Activated CD8-positive, alpha-beta memory T cell treated with anti-CD3 and anti-CD28 coated beads, Interleukin-2, amount 50 U/mL, for 1 hour (primary cell): ENCODE results near the gene SEMA5A.

ENCODE experiments used
- DNase-seq: peaks from one replicate; pipeline ENCODE4 v3.0.0-alpha.2; 2020; ENCODE audit errors: extremely low read depth

The SEMA5A gene

DNA sequence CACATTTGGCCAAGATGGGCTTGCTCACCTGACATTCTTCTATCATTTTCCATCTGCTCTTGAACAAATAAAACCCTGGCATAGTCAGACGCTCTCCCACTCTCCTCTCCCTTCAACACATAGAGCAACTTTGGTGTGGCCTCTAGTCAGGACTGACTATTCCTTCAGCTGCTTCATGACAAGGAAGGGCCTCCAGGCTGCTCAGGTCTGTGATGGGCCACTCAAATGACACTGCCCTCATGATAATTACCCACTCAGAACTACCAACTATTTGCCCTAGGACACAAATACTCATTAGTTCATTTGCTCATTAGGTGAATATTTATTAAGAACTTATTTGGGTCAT, 376.3 kb downstream of the SEMA5A start:
- no peak for DNase-seq

DNA sequence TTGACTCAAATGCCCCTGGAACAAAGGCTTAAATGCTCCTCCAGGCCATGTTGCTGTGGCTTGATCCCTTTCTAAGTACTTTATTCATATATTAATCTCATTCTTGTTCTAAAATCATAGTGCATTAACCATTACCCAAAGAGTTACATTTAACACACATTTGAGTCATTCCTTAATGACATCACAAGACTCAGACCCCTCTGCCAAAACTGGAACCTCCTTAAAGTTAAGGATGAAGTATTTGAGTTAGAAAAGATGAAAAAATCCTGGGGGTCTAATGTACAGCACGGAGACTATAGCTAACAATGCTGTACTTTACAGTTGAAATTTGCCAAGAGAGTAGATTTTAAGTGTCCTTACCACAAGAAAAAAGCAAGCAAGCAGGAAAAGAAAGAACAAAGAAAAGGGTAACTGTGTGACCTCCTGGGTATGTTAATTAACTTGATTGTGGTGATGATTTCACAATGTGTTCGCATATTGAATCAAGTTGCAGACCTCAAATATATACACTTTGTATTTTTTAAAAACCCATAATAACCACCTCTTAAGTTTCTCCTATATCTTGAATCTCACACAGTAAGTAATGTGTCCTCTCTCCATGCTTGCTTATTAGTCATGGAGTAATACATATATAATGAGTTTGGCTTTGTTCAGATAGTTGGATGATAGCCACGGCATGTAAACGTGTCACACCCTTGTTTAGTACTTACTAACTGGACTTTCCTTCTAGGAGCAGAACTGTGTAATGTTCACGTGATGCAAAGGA, 376.9 kb downstream of the SEMA5A start:
- no peak for DNase-seq

DNA sequence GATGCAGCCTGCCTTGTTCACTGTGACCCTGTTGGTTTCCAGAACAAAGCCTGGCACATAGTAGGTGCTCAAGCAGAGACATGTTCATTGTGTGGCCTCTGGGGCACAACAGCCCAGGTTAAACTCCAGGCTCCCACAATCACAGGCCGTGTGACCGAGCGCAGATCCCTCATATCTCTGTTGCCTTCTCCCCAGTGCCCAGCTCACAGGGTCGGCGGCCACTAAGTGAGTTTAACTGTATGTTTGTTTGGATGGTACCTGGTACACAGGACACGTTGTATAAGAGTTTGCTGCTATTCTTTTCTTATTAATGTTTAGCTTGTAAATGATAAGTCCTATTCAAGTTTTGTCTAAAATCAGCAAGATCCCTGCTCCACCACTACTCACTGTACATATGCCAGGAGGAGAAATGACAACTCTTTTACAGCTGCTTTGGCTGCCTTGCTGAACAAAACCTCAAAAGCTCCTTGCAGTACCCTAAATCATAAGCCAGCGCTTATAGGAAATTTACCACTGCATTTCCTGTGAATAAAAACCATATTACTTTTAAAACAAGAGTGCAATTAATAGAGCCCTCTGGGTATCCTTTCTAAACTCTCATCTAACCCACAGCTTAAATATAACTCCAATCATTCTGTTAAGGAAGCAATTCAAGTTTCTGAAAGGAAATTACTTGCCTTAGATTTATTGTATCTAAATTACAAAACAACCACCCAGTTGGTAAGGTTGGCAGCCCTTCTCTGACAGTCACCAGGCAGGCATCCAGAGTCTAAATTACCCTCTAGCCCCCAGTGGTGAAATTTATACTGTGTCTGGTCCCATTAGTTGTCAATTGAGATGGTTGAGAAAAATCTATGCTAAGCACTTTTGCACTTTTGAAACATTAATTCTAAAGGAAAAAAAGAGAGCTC, 379.4 kb downstream of the SEMA5A start:
- DNase-seq = no peak

DNA sequence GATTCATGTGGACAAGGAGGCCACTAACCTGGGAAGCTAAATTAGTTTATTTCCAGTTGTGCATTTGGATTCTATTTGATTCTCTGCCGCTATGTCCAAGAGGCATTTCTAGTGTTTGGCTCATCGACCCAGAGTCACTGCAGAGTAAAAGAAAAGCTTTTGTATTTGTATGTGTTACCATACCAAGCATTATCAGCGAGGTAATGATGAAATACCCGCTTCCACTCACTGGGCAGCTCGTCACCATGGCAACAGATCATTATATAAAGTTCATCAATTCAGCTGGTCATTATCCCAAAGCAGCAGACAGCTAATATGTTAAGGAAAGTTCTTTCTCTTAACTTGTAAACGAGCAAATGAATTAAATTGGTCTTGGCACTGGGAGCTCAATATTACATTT, 380.3 kb downstream of the SEMA5A start:
- DNase-seq = no peak

DNA sequence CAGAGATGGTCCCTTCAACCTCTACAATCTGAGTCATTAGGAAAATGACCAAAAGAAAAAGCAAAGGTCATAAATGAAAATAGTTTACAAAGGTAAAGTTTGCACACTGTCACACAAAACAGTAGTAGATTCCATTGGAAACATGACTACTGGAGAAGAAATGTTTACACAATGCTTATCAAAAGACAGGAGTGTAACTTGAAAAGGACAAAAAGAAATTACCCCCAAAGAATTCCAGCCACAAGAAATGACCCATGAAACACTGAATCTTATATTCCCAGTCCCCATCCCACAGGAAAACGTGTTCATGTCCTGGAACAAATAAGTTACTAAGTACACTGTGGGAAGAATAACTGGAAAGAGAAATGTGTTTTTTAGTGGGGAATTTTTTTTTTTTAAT, 385.1 kb downstream of the SEMA5A start:
- no peak for DNase-seq

DNA sequence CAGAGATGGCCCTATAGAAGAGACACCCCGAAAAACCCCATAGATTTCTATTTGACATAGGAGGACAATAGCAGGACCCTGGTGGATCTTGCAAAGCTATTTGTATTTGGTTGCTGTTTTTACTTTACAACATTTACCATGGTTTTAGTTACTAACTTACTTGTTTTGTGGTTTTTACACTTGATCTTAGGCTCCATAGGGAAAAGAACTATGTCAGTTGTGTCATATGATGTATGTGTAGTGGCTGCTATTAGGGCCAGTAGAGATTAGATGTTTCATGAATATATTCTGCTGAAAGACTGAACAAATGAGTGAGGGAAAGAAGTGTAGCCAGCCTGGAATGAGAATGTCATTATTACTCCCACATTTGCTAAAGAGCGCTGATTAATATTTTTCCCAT, 388.1 kb downstream of the SEMA5A start:
- no peak for DNase-seq

DNA sequence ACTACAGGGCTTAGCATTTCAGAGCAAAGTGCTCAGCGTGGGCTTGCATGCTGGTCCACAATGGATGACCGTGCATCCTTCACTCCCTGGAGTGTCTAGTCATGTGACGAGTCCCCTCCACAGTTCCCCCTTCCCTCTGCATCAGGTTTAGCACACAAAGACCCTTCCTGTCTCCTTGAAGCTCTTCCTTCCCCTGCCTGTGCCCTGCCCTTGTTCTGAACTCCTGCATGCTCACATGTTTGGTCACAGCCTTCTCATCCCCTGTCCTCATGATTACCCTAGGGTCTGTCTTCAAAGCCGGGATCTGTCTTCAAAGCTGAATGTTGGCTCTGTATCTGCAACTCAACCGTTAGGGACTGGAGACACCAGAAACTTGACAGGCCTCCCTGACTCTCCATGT, 388.9 kb downstream of the SEMA5A start:
- no peak for DNase-seq

DNA sequence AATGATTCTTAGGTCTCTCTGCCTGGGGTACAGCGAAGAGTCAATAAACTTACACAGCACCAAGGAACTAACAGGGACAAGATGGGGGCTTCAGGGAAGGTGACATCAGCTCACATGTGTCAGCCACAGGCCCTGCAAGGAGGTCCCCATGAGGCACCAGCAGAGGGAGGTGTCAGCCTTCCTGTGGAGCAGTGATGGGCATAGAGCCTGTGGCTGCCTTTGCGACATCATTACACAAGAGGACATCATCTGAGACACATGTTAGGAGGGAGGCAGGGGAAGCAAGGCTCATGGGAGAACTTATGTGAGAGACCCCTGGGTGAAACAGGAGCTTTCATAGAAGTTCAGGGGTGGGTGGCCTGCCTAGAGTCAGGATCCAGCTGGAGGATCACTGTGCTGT, 389.6 kb downstream of the SEMA5A start:
- DNase-seq = no peak

DNA sequence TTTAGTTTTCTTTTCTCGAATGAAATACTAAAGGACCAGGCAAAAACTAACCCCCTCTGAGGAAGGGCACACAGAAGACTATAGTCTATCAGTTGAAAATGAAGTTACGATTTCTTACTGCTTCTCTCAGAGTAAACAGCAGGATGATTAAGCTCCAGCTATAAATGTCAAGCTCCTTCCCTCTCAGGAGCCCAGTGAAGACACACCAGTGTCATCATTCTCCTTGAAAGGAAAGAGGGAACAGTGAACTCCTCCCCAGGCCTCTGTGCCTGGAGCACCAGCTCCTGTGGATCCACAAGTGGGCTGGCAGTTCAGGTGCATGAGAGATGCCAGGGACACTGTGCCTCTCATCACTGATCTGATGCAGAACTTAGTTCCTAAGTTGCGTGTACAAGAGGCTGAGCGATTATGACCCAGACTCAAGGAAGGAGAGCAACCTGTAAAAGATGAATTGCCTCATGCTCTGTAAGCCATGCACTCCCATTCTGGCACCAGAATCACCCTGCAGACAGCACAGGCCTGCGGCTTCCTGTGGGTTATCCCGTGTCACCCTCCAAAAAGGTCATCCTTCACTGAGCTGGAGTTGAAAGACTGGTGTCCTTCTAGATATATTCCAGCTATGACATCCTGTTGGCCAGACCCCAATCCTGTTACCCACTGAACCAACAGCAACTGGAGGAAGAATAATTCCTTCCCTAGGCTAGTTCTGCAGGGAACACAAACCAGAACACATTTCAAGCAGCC, 394.0 kb downstream of the SEMA5A start:
- no peak for DNase-seq

DNA sequence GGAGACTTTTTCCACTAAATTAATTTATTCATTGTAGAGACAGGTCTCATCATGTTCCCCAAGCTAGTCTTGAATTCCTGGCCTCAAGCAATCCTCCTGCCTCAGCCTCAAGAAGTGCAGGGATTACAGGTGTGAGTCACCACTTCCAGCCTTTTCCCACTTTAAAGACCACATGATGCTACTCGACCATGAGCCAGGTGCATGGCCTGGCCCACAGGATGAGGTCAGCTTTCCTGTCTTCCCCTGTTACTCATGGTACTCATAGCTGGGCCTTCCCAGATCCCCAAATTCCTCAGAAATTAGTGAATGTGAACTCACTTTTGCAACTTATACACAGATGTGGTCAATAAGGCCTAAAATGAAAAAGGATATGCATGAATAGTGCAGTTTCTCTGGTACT, 395.9 kb downstream of the SEMA5A start:
- no peak for DNase-seq

DNA sequence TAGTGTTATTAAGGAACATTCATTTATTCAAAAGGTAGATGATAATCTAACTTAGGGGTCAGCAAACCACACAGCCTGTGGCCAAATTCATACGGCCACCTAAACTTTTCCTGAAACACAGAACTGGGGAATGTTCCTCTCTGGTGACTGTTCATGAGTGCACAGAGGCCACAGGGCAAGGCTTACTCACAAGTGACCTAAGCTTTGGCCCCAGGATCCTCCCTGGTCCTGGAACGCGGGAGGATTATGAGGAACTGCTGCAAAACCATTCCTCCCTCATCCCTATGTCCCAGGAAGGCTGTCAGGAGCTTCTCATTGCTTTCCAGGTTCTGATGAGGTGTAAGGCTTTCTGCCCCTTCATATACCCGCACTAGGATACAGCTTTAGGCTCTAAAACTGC, 397.6 kb downstream of the SEMA5A start:
- no peak for DNase-seq

DNA sequence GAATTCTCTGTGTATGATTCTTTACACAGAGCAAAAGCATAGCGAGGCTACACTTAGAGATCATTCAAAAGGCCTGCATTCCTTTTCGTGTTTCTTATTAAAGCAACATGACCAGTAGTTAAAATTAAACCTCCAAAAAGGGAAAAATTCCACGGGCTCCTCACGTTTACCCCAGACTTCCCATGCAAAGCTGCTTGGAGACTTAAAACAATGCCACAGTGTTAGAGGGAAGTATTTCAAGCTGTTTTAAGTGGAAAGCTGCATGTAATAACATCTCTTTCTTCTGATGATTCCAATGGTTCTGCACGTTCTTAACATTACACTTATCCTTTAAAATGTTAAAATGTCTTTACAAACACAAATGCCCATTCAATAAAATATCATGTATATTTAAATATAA, 405.2 kb downstream of the SEMA5A start:
- DNase-seq = no peak

DNA sequence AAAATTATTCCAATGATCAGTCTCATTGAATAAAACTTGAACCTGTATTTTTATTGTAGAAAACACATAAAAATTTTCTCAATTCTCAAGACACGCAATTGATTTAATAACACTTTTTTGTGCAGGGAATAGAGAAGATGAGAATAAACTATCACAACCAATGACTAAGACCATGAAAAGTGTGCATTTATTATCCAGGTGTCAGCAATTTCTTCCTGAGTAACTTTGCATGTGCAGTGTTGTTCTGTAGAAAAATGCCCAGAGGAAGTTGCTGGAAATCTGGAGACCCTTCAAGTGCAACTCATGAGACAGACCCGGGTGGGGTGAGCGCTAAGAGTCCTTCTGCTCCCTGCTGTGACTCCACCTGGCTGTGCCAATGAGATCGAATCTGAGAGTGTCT, 405.7 kb downstream of the SEMA5A start:
- DNase-seq = no peak

DNA sequence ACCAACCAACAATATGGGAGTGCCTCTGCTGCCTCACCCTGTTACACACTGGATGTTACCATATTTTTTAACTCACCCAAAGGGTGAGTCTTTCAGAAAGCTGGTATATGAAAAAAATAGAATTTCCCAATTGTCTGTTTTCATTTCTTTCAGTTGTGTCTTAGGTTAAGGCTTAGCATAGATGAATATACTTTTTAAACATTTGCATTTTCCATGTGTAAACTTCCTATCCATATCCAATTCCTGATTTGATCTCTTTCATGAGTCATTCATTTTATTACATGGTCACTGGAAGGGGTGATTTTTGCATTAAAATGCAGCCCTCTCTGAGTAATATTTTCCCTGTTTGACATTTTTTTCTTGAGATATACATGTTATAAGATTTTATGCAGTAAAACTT, 406.5 kb downstream of the SEMA5A start:
- no peak for DNase-seq

DNA sequence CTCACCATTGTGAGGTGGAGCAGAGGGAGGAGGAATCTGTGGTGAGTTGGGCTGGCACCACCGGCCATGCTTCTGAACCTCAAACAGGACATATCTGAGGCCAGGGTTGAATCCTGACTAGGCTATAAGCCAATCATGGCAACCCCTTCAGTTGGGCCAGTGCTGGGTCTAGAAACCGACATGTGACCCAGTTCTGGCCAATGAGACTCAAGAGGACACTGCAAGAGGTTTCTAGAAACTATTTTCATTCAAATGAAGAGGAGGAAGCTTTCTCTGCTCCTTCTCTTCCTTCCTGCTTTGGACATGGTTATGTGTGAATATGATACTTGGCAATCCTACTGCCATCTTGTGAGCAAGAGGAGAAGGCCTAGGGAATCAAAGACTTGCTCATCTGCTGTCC, 417.7 kb downstream of the SEMA5A start:
- DNase-seq = no peak

DNA sequence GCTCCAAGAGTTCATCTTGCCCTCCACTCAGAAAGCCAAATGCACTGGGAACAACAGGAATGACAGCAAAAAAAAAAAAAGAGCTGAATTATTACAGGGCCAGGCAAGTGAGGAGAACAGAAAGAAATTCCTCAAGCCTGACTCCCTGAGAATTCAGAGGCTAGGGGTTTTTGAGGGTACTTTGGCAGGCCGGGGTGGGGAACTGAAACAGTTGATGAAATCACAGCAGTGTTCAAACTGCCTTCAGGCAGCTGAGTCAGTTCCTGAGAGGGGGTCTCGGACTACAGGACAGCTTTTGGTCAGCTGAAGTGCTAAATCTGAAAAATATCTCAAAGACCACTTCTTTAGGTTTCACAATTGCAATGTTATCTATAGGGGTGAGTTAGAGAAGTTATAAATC, 419.4 kb downstream of the SEMA5A start:
- DNase-seq = no peak

DNA sequence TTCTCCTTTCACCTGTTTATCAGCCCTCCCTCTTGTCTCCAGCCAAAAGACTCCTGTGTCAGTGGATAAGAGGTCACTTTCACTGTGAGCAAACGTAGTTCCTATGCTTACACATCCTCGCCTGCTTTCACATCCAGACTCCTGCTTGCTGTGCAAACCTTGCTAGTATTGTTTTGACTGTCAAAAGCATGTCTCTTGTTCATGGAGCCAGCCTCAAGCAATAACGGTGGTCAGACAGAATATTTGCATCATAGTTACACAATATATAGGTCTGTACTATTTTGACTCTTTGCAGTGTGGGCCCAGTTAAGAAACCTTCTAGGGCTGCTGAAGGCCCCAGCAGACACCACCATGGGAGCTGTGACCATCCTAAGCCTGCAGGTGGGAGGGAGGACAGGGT, 420.0 kb downstream of the SEMA5A start:
- DNase-seq = no peak

DNA sequence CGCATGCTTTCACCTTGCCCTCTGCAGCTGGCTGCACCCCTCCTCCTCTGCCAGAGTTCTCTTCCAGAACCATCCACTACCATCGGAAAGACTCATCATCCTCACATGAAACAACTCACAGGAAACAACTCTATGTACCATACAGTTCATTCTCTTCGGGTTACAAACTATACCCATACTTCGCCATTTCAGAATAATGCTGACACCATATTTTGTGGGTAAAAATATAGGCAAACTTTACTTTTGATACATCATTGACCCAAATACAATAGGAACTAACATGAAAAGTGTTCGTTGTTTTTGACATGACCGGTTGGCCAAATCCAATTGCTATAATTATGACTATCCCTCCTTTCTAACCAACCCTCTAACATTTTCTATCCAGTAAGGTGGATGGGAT, 421.0 kb downstream of the SEMA5A start:
- no peak for DNase-seq

DNA sequence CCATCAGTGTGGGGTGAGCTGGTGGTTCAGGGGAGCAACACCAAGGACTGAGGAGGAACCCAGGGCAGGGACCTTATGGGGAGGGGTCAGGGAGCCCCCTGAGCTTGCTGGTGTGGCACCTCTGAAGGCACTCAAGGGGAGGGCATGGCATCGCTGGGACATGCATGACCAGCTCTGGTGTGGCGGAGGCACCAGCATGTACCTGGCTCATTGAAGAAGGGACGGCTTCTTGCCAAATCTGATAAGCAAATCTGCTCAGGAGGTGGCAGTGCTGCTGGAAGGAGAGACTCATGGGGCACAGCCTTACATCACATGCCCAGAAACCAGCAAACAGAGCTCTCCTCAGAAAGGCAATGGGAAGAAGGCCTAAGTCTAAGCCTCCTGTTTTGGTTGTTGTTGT, 421.8 kb downstream of the SEMA5A start:
- DNase-seq = no peak

DNA sequence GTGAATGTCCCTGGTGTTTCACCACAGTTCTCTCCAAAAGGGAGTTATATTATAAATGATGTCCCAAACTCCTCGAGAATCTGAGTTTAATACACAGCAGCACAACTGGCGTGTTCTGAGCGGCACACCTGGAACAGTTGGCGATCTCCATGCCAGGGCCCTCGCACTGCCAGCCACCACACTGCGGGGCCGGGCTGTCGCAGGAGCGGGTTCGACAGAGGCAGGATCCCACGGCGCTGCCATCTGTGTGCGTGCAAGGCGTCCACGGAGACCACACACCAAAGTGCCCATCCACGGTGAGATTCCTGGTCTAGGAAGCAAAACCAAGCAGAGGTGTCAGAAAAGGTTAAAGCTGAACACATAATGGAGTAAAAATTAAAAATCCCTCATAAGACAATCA, 423.3 kb downstream of the SEMA5A start:
- DNase-seq = no peak

DNA sequence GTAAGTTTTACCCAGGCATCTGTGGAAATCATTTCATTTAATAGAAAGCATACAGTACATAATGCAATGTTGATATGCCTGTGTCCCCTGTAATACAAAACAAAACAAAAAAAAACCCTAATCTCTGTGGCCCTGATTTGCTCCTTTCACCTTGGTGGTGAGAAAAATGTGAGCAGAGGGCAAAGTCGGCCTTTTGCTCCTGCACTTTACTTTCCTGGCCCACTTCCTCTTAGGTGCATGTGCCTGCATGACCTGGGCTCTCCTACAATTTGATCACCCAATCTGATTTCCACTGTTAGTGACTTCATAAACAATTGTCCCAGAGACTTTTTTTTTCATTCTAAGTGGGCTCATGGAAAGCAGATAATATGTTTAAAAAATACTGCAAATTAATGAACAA, 424.3 kb downstream of the SEMA5A start:
- no peak for DNase-seq

DNA sequence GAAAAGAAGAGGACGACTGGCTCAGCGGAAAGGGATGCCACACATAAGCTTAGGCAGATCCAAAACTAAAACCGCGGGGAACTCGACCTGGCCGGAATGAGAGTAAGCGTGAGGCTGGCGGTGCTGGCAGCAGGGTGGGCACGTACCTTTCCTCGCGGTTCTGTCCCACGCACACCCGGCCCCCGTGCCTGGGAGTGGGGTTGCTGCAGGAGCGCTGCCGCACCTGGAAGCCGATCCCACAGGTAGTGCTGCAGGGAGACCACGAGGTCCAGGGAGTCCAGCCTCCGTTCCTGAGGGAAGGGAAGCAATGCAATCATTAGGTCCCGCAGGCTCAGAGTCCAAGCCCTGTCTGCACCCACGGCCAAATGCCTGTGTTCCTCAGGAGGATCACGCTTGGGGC, 427.0 kb downstream of the SEMA5A start:
- DNase-seq = no peak

DNA sequence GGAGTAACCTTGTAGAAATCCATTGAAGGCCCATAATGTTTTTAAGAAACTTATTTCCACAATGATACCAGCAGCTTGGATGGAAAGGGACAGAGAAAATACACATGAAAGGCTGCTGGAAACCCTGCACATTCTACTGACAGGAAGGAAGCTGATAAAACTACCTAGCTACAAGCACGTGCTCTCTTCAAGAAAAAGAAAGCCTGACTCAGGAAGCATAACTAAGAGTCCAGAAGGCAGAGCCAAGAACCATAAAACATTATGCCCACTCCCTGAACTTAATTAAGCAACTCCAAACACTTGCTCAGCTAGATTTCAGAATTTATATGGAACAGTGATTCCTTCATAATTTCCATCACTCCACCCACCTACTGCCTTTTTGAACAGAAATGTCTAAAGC, 430.8 kb downstream of the SEMA5A start:
- no peak for DNase-seq
